HG03095 (cell line): ENCODE data around the gene CELF1.

Experiments
- ATAC-seq: cut with Tn5 transposase; IDR thresholded peaks from one replicate; pipeline ENCODE4 v1.9.1; 2021; ENCODE audit warnings: moderate library complexity; ENCODE audit not compliant: unreplicated experiment

The CELF1 gene

DNA sequence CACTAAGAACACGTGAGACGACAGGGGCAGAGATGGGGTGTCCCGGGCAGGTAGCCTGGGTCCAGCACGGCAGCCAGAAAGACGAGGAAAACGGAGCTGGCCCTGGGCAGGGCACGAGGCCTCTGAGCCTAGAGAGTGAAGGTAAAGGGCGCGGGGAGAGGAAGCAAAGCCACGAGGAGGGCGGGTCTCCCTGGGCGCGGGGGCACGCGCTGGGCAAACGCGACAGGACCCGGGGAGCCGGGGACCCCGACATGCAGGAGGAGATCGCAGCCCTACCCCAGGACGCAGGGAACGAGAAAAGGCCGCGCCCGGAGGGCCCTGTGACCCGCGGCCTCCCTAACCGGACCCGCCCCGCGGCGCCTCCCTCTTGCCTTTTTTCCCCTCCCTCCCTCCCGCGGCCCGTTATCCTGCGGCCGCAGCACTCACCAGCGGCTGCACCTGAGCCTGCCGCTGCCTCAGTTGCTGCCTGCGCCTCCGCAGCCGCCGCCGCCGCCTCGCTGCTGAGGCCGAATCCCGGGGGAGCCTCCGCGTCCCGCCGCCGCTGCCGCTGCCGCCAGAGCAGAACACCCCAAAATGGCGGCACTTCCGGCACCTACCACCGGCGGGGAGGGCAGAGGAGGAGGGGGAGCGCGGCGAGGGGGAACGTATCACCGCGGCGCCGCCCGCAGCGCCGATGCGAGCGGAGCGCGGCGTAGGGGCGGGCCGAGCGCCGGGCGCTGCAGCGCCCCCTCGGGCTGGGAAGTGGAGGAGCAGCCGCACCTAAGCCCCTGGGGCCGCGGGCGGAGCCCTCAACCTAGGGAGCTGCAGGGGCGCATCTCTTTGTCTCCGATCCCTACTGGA, at the start of gene CELF1:
TSS of gene CELF1 (minus strand) at position 567 of the 840 bp plus-strand sequence. CDS start 53,609 bp downstream, outside the sequence.
- peak; percentile 91 for ATAC-seq

DNA sequence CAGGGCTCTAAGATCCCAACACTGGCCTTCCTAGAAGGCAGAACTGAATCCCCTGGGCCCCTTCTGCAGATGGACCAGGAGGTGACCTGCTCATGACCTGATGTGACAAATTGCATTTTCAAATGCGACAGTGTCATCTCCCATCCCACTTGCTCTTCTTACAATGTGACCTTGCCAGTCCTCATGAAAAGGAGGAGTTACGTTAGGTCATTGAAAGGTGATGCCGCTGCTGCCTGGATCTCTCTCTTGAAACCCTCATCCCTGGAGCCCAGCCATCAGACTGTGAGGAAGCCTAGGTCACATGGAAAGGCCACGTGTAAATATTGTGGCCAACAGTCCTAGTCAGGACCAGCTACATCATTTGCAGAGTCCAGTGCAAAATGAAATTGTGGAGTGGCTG, 47.0 kb upstream of the CELF1 start:
- no peak for ATAC-seq

DNA sequence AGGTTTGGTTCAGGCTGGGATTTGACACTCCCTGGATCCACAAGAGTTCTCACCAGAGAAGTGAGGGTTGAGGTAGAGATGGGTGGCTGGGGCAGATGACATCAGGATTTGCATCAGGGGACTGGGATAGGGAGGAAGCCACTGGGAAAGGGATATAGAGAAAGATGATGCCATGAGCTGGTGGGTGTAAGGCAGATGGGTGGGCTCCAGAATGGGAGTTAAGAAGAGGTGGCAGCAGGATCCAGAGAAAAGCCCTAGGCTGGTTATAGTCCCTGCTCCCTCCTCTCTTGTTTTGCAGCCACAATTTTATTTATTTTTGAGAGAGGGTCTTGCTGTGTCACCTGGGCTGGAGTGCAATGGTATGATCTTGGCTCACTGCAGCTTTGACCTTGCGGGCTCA, 43.0 kb upstream of the CELF1 start:
- no peak for ATAC-seq

DNA sequence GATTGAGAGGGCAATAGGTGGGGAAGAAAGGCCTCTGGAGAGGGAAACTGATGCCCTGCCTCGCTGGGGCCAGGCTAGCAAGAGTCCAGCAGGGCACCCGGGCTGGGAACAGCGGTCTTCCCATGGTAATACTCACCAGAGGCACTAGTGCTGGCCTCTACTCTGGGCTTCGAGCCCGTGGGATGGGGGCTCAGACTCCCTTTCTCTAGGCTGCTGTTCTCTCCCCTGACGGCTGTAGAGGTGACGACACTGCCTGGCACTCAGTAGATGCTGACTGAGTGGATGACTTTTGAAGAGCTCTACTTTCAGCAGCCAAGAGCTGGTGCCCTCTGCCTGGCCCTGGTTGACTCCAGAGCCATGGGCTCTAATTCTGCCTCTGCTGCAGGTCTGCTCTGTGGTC, 42.1 kb upstream of the CELF1 start:
- ATAC-seq = no peak

DNA sequence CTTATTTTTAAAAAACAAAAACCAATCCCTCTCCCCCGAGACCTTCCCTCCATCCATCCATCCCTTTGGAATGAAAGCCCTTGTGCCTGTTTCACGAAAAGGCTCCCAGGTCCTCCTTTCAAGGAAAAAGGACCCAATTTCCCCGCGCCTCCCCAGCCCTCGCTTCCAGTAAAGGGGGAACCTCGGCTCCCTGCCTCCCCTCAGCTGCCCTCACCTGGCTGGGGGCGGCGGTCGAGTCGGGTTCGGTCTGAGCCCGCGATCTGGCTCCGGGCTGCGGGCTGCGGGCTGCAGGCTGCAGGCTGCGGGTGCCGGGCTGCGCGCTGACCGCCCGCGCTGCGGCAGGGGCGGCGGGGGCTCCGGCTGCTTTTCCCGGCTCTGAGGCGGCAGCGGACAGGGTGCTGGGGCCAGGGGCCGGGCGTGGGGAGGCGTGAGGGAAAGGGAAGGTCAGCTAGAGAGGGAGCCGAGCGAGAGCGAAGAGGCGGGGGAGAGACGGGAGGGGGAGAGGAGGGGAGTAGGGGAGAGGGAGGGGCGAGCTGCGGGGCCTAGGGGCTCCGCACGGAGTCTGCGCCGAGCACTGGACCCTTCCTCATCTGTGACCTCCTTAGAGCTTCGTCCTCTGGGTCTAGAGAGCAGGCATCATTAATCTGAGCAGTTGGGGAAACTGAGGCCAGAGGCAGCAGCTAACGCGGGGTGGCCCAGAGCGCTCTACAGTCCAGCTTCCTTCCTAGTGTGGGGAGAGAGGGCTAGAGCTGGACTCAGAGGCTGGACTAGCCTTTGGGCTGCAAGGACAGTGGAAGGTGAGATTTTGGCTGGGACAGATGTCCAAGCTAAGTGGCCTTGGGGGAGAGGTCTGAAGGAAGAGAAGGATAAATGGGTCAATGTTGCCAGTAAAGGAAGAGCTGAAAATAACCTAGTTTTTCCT, 41.3 kb upstream of the CELF1 start, which contains the start of gene C1QTNF4:
TSS of gene C1QTNF4 (minus strand) at position 478 of the 922 bp plus-strand sequence. CDS start 3,601 bp downstream, outside the sequence.
- ATAC-seq = no peak

DNA sequence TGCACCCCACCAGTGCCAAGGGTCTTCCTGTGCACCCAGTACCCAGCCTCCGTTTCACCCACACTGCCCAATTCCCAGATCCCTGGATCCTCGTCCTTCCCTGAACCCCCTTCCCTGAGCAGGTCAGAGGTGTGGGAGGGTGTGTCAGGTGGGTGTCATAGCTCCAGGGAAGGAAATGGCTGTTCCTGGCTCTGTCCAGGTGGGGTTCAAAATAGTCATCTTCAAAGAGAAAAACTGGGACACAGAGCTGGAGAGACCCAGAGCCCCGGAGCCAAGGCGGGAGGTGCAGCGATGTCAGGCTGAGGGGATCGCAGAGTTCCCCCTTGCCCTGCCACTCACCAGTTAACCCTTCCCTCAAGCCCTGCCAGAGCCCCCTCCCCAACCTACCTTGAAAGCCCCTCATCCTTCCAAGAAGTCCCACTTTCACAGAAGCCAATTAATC, 40.6 kb upstream of the CELF1 start:
- ATAC-seq = no peak

DNA sequence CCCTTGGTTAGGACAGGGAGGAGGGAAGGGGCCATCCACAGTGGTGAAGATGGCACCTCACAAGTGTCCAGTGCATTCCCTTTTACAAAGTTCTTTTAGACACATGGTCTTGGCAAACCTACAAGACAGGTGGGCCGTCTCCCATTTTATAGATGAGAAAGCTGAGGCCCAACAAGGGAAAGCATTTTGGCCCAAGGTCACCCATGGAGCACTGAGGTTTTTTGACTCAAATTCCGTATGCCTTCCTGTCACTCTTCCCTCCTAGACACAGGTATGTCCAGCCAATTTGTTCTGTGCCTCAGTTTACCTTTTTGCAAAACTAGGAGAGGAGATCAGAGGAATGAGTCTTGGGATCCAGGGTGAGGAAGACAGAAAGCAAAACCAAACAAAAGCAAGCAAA, 40.0 kb upstream of the CELF1 start:
- ATAC-seq = no peak

DNA sequence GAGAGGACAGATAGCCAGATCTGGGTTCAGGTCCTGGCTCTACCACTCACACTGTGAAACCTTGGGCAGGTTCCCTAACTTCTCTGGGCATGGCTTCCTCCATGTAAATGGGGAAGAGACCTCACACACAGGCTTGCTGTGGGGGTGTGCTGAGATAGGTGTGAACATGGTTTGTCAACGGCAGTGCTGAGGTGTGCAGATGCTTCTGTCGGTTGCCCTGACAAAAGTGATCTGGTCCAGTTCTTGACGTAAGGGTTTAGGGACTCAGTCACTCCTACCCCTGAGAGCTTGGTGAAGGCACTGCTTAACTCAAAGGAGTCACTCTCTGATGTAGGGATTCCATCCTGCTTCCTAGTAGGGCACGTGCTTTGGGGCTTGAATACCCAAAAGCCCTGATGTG, 39.3 kb upstream of the CELF1 start:
- ATAC-seq = no peak

DNA sequence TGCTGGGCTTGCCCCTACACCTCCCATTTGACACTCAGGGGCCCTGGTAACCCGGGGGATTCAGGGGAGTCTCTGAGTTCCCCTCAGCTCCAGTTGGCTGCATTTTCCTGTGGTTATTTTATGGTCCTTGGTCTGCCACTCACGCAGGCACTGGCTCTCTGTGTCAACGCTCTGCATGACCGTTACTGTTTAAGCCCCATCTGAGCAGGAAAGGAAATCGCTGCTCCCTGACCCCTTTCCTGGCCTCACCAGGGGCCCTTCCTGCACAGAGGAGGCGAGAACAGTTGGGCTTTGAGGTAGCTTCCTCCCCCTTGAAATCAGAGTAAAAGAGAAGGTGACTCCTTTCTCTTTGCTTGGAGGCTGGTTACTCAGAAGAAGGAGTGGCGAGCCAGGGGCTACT, 38.8 kb upstream of the CELF1 start:
- ATAC-seq = no peak

DNA sequence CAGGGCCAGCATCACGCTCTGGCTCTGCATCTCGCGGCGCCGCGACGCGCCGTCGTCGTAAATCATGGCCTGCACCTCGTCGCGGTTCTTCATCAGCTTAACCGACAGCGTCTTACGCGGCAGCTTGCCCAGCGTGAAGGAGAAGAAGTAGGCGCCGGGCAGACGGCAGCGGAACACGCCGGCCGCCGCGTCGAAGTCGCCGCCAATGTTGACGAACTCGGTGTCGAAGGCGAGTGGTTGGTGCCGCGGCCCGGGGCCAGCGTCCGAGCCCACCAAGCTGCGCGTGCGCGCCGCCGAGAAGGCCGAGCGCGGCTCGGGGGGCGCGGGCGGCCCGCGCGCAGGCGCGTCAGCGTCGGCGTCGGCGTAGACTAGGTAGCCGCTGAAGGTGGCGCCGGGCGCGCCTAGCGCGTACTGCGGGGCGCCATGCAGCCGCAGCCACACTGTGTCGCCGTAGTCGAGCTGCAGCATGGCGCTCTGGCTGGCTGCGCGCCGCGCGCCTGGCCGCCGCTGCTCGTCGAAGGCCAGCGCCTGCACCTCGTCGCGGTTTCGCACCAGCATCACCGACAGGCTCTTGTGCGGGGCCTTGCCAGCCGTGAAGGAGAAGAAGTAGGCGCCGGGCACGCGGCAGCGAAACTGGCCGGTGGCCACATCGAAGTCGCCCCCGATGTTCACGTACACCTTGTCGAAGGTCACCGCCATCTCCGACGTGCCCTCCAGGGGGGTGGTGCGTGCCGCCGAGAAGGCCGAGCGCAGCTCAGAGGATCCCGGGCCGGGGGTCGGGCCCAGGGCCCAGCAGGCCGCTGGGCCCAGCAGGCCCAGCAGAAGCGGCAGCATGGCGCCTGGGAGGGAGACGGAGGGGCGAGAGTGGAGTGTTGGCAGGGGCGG, 37.3 kb upstream of the CELF1 start:
- ATAC-seq = no peak

DNA sequence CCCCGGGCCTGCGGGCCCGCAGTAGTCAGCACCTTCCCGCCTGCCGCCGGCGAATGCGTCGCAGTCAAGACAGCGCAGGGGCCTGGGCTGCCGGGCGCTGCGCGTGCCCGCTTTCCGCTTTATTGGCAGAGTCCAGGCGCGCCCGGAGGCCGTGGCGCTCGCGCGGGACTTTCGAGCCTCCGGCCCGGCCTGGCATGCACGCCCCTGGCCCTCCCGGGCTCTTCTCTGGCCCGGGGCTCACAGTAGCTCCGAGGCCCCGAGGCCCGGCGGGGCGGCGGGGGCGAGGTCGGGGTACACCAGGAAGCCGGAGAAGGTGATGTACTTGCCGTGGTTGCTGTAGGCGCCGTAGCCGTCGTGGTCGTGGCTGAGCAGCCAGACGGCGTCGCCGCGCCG, 36.6 kb upstream of the CELF1 start:
- ATAC-seq = no peak

DNA sequence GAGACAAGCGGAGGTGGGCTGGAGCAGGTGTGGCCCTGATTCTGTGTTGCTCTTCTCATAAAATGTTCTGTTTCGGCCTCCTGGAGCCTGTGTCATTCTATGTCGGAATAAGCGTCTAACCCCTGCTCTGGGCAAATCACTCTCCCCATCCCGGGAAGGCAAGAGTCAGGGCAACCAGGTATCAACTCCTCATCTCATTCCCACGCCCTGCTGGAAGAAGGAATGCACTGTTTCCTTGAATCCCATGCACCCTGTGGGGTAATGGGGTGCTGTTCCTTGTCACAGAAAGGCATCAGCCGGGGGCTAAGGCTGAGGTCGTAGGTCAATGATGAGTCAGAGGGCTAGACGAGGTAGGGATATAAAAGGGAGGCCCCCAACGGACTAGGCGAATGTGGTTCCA, 36.2 kb upstream of the CELF1 start:
- ATAC-seq = no peak

DNA sequence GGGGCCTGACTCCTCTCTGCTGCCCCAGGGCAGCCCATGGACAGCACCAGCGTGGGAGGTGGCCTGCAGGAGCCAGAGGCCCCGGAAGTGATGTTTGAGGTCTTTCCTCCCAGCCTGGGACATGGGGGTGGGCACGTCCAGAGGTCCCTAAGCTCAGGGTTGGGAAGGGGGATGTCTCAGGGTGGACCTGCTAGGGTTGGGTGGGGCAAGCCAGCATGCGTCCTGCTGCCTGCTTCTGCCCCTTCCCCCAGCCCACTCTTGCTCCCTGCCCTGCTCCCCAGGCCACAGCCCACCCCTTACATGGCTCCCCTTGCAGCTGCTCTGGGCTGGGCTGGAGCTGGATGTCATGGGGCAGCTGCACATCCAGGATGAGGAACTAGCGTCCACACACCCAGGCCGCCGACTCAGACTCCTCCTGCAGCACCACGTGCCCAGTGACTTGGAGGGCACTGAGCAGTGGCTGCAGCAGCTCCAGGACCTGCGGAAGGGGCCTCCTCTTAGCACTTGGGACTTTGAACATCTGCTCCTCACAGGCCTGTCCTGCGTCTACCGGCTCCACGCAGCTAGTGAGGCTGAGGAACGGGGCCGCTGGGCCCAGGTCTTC, 34.9 kb upstream of the CELF1 start:
- no peak for ATAC-seq

DNA sequence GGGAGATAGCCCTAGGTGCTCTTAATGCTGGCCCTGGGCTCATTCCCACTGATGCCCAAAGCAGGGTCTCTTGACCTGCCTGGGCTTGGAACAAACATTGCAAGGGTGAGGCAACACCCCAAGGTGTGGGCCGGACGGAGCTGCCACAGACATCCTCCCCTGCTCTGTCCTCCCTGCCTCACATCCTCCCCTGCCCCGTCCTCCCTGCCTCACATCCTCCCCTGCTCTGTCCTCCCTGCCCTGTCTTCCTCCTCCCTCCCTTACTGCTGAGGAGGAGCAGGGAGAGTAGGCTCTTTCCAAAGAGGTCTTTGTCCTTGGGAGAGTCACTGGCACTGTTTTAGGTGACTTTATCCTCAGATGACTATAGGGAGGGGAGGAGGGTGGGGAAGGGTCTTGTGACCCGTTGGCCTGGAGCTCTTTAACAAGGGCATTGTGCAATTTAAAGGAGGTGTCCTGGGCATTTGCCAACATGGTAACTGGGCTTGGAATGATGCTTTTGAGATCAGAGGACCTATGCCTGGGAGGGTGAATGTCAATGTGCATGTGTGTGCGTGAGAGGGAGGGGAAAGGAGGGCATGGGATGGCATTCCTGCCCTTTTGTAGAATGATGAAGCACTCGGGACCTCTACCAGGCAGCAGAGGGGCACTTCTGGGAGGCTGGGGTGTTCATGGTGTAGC, 34.2 kb upstream of the CELF1 start:
- ATAC-seq = no peak

DNA sequence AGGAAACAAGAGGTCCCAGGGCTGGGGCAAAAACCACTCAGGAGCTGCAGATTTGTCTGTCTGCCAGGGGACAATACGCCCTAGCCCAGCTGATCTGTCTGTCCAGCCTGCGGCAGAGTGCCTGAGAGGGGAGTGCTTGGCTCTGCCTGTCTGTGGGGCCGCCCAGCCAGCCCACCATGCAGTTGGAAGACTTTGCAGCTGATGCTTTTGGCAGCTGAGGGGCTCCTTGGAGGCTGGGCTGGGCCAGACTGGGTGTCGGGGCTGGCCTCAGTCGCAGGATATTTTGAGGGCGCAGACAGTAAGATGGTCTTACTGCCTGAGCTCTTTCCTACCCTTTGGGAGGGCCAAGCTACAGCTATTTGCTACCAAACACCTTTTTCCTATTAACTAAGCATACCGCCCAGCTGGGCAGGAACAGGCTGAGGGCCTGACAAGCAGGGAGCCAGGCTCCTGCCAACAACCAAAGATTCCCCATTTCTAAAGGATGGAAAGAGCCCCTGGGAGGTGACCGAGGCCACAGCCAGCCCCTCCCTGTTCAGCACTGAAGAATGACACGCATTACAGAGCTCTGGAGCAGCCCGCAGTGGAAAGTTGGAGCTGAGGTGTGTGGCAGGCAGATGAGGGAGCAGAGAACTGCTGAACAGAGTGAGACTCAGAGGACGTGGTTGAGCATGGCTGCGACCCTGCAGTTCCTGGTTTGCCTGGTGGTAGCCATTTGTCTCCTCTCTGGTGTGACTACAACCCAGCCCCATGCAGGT, 33.3 kb upstream of the CELF1 start, which contains the start of gene FAM180B:
TSS of gene FAM180B (plus strand) at position 581 of the 758 bp plus-strand sequence. CDS start at position 672, 91 bp downstream.
- no peak for ATAC-seq

DNA sequence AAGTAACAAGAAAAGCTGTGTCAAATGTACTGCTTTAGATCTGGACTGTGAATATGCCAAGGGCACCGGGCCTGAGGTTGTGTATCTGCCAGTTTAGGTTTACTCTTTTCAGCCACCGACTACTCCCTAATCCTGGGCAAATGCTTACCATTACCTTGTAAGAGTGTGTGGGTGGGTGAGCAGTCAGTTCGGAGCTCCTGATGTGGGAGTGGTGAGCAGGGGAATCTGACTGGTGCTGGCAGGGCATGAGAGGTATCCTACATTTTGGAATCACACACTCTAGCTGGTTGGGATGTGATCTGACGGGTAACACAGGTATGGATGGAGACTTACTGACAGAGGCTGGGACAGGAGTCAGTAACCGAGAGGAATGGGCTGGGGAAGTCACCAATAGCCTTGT, 30.9 kb upstream of the CELF1 start:
- no peak for ATAC-seq

DNA sequence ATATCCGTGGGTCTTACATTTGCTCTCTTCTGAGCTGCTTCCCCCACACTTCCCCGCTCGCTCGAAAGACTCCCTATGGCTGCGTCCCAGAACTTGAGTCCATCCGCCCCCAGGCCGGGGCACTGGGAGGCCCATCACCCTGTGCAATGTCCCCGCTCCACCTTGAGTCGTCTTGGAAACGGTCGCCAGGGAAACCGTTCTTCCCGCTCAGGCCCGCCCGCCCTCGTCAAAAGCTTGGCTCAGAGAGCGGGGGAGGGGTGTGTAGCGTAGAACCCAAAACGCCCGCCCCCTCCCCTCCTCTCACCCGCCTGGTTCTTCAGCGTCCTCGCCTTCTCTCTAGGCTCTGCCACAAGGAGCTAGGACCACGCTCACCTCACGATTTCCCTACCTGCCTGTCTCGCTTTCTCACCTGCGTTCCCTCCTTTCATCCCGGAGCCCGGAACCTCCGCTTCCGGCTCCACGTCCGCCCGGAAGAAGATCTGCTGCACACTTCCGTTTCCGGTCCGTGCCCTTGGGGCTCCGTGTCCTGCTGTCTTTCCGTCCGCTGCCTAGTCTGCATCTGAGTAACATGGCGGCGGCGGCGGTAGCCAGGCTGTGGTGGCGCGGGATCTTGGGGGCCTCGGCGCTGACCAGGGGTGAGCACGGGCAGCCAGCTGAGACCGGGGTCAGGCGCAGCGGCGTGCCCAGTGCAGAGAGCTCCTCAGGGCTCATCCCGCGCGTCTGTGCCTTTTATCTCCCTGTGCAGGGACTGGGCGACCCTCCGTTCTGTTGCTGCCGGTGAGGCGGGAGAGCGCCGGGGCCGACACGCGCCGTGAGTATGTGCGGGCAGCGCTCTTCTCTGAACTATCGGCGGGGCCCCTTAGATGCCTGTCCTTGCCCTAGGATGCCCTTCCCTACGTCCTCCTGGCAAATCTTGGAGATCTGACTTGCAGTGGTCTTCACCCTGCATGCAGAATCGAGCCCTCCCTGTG, 25.9 kb upstream of the CELF1 start, which contains the start of the genes KBTBD4 and NDUFS3:
TSS of gene KBTBD4 (minus strand) at position 447 of the 971 bp plus-strand sequence. CDS start at position 428, 19 bp downstream.
TSS of gene NDUFS3 (plus strand) at position 551 of the 971 bp plus-strand sequence. CDS start at position 569, 18 bp downstream.
- ATAC-seq = peak; percentile 90
